Hypothalamus (tissue), 51 donors: ENCODE data around the gene F7.

ENCODE experiments used
- DNase-seq, 51 donors: peaks; one replicate each; lab custom pipeline; 2025; lab: John Stamatoyannopoulos, UW

F7 gene

DNA sequence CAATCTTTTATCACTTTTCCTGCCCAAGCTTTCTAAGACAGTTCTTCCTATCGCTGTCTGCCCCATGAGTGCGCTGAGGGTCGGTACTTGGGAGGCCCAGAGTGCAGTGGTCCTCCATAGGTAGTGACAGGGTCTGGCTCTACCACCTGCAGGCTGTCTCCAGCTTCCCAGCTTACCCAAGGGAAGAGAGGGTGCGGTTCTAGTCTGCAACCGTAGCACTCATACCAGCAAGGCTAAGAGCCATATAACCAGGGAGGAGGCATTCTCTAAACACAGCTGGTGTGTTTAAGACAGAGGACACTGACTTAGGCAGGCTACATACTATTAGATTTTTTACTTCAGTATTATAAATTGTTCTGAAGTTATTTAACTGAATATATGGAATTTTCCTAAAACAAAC lies 61.1 kb downstream of the F7 start:
- no peak for DNase-seq

GRCh38 chr13:113167155-113167554 lies 61.6 kb downstream of the F7 start:
- DNase-seq: no peak

- DNase-seq: no peak
These were observed 62.0 kb downstream of the F7 start for GRCh38 chr13:113167575-113167974.

GRCh38 chr13:113168211-113168610 lies 62.6 kb downstream of the F7 start:
- no peak for DNase-seq

GRCh38 chr13:113169277-113170272 lies 64.0 kb downstream of the F7 start:
- no peak for DNase-seq
